Transverse colon (tissue), 4 donors: ENCODE measurements around the gene TBCB. TPM values are rescaled to one million over a fixed set of nuclear protein-coding genes. Genes with fewer than 3 reads are reported as not detected.

Source experiments
- DNase-seq: peaks from one replicate; pipeline ENCODE4 v3.0.0-alpha.2; 2019
- H3K27ac ChIP-seq, 4 donors: fragments of 200-600 bp; sonication (generic); 2 replicates each; pipeline ENCODE4 v1.5.1; 2016 to 2018; ENCODE audit warnings: inconsistent platforms in 4 of 4
- H3K27me3 ChIP-seq: fragments of 200-600 bp; sonication (generic); 2 replicates; pipeline ENCODE4 v1.5.1; 2017; ENCODE audit warnings: inconsistent platforms
- H3K36me3 ChIP-seq, 4 donors: fragments of 200-600 bp; sonication (generic); 2 replicates each; pipeline ENCODE4 v1.5.1; 2017 to 2019; ENCODE audit warnings: inconsistent platforms in 4 of 4
- H3K4me1 ChIP-seq, 4 donors: fragments of 200-600 bp; sonication (generic); 2 replicates each; pipeline ENCODE4 v1.5.1; 2017 to 2020; ENCODE audit warnings: inconsistent platforms in 4 of 4
- H3K4me3 ChIP-seq, 4 donors: fragments of 200-600 bp; sonication (generic); 1 replicate in 1 of 4; 2 replicates in 3 of 4; pipeline versions ENCODE4 v1.5.1 to v1.6.1; 2017 to 2019; ENCODE audit warnings: inconsistent platforms in 4 of 4
- H3K9me3 ChIP-seq, 2 donors: fragments of 200-600 bp; sonication (generic); 2 replicates each; pipeline ENCODE4 v1.5.1; 2017 to 2019; ENCODE audit warnings: inconsistent platforms in 2 of 2
- EP300 ChIP-seq: sonication (generic); formaldehyde crosslinking; IDR thresholded peaks from one replicate; pipeline ENCODE4 v1.6.1; 2017; ENCODE audit warnings: antibody characterized with exemption, low read depth
- POLR2A ChIP-seq: fragments of 450-650 bp; IDR thresholded peaks from one replicate; pipeline ENCODE4 v1.6.1; 2016; ENCODE audit warnings: antibody characterized with exemption, mild to moderate bottlenecking, moderate library complexity
- POLR2AphosphoS5 ChIP-seq, 3 donors: sonication (generic); formaldehyde crosslinking; IDR thresholded peaks; one replicate each; pipeline ENCODE4 v1.6.1; 2016; ENCODE audit warnings: antibody characterized with exemption in 3 of 3
- WGBS, 2 donors: methylation state at CpG; one replicate each; pipeline ENCODE4 v1.1.5; 2018; ENCODE audit warnings: low coverage in 1 of 2; 5-methylcytosine and 5-hydroxymethylcytosine counted together
- in situ Hi-C, 4 donors: fragments of 200-750 bp; cut with MboI; loops; one replicate each; pipeline versions ENCODE4 v1.15.0 to v1.15.1; 2017; ENCODE audit warnings: low sequenced_read_pairs in 3 of 4, low pct_ligation_motif_present in 1 of 4, low pct_unique_long_range_greater_than_20kb in 1 of 4
- intact Hi-C: fragments of 100-400 bp; cut with DNase I; formaldehyde crosslinking; loops from one replicate; pipeline ENCODE4 v1.15.1; 2023; ENCODE audit warnings: low total_unique reads
- total RNA-seq, 4 donors: library from RNA; depleted of rRNA; stranded (reverse); fragments of >200 nt; gene quantifications; one replicate each; pipeline ENCODE4 v1.1.0, GENCODE V29; 2016
- TF ChIP-seq, protein P1 (sequence below), 5 experiments: fragments of 200-600 bp in 3 of 5; fragments of 450-650 bp in 2 of 5; sonication (generic) in 3 of 5; IDR thresholded peaks; 1 replicate in 2 of 5; 2 replicates in 3 of 5; pipeline ENCODE4 v1.5.1; 2016 to 2017; ENCODE audit warnings: antibody characterized with exemption in 5 of 5, inconsistent platforms in 3 of 5, mild to moderate bottlenecking in 2 of 5, moderate library complexity in 1 of 5

TBCB gene
- total RNA-seq, 4 donors from 2014 or later = 82.4 to 175 (median 134) TPM

DNA sequence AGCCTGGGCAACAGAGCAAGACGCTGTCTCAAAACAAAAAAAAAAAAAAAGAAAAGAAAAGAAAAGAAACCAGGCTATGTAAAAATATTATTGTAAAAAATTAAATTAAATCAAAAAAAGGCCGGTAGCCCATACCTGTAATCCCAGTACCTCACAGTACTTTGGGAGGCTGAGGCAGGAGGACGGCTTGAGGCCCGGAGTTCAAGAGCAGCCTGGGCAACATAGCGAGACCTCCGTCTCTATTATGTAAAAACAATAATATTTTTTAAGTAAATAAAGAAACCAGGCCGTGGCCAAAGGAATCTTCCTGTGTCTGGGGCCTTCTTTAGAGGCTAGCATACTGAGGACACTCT is 23.8 kb downstream of the TBCB start:
- Histone ChIP-seq H3K27ac (peak overlapping the region; percentile 96 to 99 (median 98)), H3K4me1 (peaks cover 3 to 31% (median 27%) of the 10 kb centered on the region in 4 donors), H3K27me3 (no peaks in the 10 kb centered on the region), H3K9me3 (no peaks in the 10 kb centered on the region), H3K36me3 (peaks cover 0 to 14% (median 9%) of the 10 kb centered on the region in 4 donors), H3K4me3 (peak overlapping the region; percentile 62 to 81 (median 76))
- 43 to 49% methylated on average over 6 to 7 of the region's 7 CpGs for WGBS, 2 donors
- DNase-seq = no peak
- intact Hi-C loops (no loop called here), in situ Hi-C loops (no loop called here)
- no peak for TF ChIP-seq POLR2AphosphoS5 (IDR thresholded peaks at IDR 0.05)
- no peak for TF ChIP-seq EP300
- TF ChIP-seq, protein P1, sequence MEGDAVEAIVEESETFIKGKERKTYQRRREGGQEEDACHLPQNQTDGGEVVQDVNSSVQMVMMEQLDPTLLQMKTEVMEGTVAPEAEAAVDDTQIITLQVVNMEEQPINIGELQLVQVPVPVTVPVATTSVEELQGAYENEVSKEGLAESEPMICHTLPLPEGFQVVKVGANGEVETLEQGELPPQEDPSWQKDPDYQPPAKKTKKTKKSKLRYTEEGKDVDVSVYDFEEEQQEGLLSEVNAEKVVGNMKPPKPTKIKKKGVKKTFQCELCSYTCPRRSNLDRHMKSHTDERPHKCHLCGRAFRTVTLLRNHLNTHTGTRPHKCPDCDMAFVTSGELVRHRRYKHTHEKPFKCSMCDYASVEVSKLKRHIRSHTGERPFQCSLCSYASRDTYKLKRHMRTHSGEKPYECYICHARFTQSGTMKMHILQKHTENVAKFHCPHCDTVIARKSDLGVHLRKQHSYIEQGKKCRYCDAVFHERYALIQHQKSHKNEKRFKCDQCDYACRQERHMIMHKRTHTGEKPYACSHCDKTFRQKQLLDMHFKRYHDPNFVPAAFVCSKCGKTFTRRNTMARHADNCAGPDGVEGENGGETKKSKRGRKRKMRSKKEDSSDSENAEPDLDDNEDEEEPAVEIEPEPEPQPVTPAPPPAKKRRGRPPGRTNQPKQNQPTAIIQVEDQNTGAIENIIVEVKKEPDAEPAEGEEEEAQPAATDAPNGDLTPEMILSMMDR (IDR thresholded peaks at IDR 0.05) = no peak
- TF ChIP-seq POLR2A = no peak

DNA sequence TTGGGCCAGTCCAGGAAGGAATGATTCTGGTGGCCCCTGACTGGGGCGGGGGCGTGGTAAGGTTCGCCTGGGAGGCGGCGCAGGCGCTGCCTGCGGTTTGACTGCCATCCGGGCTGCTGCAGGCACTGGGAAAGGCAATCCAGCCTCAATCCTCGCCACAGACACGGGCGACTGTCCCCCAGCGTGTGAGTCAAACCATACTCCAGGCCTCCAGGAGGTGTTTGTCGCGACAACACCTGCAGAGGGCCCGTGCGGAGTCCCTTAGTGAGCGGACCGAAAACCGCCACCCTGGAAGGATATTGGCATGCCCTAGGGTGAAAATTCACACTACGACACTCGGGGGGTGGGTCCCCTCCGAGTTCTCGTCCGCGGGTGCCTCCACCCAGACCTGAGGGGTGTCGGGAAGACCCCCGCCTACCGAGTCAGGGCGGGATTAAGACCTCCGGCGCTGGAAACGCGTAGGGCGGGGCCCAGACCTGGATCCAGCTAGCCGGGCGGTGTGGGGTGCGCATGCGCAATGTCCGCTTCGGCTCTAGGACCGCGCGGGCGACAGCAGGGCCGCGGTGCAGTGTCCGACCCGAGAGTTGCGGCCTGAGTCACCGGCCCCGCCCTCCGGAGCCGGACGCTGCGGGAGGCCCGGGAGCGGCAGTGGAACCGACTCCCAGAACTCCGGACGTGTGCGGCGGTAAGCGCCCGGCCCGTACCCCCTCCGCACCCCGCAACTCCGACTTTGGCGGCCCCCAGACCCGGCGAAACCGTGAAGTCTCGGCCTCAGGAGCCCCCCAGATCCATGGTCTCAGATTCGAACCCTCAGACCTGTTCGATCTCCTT is 24.4 kb downstream of the TBCB start, which contains the start of gene CAPNS1:
TSS of gene CAPNS1 (plus strand) at position 594 of the 831 bp plus-strand sequence. CDS start 946 bp downstream, outside the sequence.
- Histone ChIP-seq H3K4me3 (peak within 1 kb of the TSS; percentile 74 to 92 (median 80)), H3K9me3 (no peaks in the 10 kb centered on the region), H3K4me1 (peaks cover 3 to 31% (median 27%) of the 10 kb centered on the region in 4 donors), H3K27me3 (no peaks in the 10 kb centered on the region), H3K36me3 (peaks cover 0 to 20% (median 9%) of the 10 kb centered on the region in 4 donors), H3K27ac (peak within 1 kb of the TSS; percentile 96 to 99 (median 98))
- TF ChIP-seq, protein P1 (IDR thresholded peaks at IDR 0.05) = peak in 2 of 5 experiments; percentile 28 to 49
- peak; percentile 96 to 98 (median 98) for TF ChIP-seq POLR2AphosphoS5 (IDR thresholded peaks at IDR 0.05)
- TF ChIP-seq EP300 = no peak
- peak; percentile 99 for TF ChIP-seq POLR2A
- WGBS, 2 donors = 0% methylated on average over 41 of the region's 75 CpGs; no CpG with 5 or more reads in 1 of the 2 donors
- in situ Hi-C loops = no loop called here
- intact Hi-C loops = no loop called here
- peak; percentile 98 for DNase-seq

DNA sequence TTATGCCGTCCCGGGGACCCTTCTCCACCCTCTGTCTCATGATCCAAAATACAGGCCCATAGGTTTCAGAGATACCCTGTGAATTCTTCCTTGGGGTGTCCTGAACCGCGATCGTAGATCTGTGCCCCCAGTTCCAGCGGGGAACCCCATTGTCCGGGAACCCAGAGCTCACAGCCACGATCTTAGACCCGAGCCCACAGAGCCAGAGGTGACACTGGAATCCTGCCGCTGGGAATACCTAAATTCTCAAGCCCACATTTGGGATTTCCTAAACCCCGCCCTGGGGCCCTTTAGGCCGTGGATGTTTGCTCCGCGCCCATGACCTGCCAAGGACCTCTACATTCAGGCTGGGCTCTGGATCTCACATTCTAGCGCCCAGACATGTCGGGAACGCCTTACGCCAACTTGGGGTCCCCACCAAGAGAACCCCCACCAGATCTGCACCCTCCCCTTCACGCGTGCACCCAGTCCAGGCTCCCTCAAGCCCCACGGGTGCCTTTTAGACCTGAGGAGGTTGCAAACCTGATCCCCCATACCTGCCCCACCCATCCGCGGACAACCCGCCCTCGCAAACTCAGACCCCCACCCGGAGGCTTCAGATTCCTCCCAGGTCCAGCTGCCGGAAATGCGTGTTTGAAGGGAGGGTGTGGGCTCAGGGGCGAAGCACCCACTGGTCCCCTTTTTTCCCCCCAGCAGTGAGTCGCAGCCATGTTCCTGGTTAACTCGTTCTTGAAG is 25.2 kb downstream of the TBCB start:
- in situ Hi-C loops = no loop called here
- peak overlapping the region; percentile 96 to 99 (median 98) for H3K27ac ChIP-seq
- 0% methylated on average over 29 of the region's 31 CpGs; no CpG with 5 or more reads in 1 of the 2 donors for WGBS, 2 donors

More for the DNA sequence above, 25.2 kb downstream of the TBCB start:
- Histone ChIP-seq H3K36me3 (peaks cover 0 to 26% (median 11%) of the 10 kb centered on the region in 4 donors), H3K9me3 (no peaks in the 10 kb centered on the region), H3K4me3 (peak overlapping the region; percentile 74 to 92 (median 80)), H3K4me1 (peaks cover 3 to 31% (median 27%) of the 10 kb centered on the region in 4 donors), H3K27me3 (no peaks in the 10 kb centered on the region)
- TF ChIP-seq EP300 (no peak), POLR2A (no peak), POLR2AphosphoS5 (IDR thresholded peaks at IDR 0.05) (no peak)
- TF ChIP-seq, protein P1 (IDR thresholded peaks at IDR 0.05) = no peak
- peak; percentile 53 for DNase-seq
- intact Hi-C loops = no loop called here
